Activated CD4-positive, alpha-beta T cell treated with anti-CD3 and anti-CD28 coated beads, Interleukin-2, amount 50 U/mL, for 16 hours (primary cell): ENCODE data around the gene MRPL39.
A peak's percentile ranks its signal among the peaks of the same experiment; 100 is the strongest.

Experiments
- DNase-seq: peaks from one replicate; pipeline ENCODE4 v3.0.0-alpha.2; 2020

Gene MRPL39

GRCh38 chr21:25566645-25567044 is 40.6 kb downstream of the MRPL39 start:
- no peak for DNase-seq

- DNase-seq: no peak
Observed at GRCh38 chr21:25565272-25566211, 41.7 kb downstream of the MRPL39 start.

GRCh38 chr21:25564349-25564948 is 42.8 kb downstream of the MRPL39 start:
- DNase-seq: no peak

GRCh38 chr21:25563361-25564116 is 43.7 kb downstream of the MRPL39 start:
- peak; percentile 77 for DNase-seq

DNA sequence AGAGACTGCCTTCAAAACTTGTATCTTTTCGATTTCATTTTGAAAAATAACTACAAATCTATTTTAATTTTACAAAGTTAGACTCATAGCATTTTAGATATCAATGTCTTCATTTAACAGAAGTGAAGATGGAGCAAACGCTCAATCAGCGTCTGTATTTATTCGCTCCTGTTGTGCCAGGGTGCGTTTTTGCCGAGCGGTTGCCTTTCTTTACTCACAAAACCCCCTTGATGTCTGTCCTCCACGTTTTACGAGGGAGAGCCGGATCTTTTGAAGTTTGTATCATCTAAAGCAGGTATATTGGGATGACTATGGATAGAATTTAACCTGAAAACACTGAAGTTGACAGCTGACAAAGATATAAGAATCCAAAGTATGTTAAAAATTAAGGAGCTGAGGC is 44.6 kb downstream of the MRPL39 start:
- no peak for DNase-seq

DNA sequence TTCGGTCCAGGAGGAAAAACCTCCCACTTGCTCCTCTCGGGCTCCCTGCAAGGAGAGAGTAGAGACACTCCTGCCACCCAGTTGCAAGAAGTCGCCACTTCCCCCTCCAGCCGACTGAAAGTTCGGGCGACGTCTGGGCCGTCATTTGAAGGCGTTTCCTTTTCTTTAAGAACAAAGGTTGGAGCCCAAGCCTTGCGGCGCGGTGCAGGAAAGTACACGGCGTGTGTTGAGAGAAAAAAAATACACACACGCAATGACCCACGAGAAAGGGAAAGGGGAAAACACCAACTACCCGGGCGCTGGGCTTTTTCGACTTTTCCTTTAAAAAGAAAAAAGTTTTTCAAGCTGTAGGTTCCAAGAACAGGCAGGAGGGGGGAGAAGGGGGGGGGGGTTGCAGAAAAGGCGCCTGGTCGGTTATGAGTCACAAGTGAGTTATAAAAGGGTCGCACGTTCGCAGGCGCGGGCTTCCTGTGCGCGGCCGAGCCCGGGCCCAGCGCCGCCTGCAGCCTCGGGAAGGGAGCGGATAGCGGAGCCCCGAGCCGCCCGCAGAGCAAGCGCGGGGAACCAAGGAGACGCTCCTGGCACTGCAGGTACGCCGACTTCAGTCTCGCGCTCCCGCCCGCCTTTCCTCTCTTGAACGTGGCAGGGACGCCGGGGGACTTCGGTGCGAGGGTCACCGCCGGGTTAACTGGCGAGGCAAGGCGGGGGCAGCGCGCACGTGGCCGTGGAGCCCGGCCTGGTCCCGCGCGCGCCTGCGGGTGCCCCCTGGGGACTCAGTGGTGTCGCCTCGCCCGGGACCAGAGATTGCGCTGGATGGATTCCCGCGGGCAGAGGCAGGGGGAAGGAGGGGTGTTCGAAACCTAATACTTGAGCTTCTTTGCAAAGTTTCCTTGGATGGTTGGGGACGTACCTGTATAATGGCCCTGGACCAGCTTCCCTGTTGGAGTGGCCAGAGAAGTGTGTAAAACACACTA is 45.3 kb downstream of the MRPL39 start:
- peak; percentile 92 for DNase-seq

DNA sequence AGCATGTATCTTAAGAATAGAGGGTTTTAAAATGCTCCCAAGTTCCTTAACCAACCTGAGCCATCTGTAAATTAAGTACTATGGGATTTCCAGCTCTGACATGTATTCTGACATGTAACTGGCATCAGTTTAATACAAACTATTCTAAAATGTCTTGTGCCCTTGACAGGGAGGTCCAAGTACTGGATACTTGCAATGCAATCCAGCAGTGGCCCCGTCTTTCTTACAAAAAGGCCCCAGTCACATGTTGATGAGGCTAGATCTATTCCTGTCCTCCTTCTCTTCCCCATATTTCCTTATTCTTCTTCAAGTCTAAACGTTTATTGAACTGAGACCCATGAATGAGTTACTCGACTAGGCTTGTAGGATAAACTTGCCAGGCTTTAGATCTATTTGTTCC is 46.4 kb downstream of the MRPL39 start:
- no peak for DNase-seq

DNA sequence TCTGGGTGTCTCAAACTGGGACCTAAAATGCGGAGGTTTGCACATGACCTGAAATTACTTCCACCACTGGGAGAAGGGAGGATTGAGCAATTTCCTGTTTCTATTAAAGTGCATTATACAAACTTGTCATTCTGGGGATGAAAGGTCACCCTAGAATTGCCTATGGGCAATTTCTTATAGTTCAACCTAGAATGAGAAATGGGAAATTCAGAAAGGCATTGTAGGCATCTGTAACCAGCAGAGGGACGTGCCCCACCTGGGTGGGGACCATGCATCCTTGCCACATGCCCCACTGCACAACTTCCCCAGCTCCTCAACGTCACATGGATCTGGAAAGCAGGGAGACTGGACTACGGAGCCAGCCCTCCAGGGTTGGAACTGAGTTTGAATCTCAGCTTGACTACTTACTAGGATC is 47.0 kb downstream of the MRPL39 start:
- DNase-seq: no peak

DNA sequence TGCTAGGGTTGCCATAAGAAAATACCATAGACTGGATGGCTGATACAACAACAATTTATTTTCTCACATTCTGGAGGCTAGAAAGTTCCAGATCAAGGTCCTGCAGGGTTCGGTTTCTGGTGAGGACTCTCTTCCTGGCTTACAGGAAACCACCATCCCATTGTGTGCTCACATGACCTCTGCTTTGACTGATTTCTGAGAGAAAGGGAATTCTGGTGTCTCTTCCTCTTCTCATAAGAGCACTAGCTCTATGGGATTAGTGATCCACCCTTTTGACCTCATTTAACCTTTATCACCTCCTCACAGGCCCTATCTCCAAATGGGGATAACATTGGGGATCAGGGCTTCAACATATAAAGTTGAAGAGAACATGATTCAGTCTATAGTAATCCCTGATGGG is 47.5 kb downstream of the MRPL39 start:
- no peak for DNase-seq

DNA sequence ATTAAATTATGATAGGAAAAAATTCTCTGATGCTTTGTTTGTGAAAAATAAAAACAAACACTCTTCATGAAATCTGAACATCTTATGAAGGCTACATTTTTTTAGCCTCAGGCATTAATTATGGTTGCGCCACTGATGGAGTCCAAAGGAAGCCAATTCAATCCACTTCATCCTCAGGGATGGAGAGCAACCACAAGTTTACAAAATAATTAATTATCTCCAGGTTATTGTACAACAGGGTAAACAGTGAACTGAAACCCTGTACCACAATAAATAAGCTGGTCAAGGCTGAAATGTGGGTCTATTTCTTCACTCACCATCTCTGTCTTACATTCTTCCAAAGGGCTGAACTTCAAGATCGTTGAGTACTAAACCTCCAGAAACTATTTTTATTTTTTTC is 49.2 kb downstream of the MRPL39 start:
- no peak for DNase-seq

GRCh38 chr21:25557180-25557579 is 50.1 kb downstream of the MRPL39 start:
- peak; percentile 36 for DNase-seq

GRCh38 chr21:25556091-25556490 is 51.2 kb downstream of the MRPL39 start:
- DNase-seq: peak; percentile 54

DNA sequence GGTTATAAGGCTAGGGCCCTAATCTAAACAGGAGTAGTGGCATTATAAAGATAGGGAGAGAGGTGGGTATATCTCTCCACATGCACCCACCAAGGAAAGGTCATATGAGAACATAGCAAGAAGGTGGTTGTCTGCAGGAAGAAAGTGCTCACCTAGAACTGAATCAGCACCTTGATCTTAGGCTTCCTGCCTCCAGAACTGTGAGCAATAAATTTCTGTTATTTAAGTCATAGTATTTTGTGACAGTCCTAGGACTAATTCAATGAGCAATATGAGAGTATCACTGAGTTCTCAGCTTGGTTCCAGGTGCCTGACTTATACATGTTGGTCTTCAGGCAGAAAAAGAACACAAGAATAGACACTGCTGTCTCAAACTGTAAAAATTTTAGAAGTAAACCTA is 51.8 kb downstream of the MRPL39 start:
- peak; percentile 21 for DNase-seq

DNA sequence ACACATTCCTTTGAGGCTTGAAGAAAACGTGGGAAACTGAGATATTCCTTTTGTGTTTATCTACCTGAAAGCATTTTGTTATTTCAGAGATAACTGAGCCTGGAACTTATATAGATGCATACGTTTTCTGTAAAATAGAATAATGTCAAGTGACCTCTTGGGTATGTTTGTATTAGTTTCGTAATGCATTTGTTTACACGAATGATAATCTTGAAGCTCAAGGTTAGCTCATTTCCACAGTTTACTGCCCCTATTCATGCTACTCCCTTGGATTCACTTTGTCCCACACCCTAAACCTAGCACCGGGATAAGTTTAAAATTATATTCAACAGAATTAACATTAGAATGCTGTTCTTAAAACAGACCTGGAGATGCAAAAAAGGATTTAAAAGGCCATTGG is 54.4 kb downstream of the MRPL39 start:
- DNase-seq: no peak

GRCh38 chr21:25551569-25551968 is 55.7 kb downstream of the MRPL39 start:
- DNase-seq: peak; percentile 47

DNA sequence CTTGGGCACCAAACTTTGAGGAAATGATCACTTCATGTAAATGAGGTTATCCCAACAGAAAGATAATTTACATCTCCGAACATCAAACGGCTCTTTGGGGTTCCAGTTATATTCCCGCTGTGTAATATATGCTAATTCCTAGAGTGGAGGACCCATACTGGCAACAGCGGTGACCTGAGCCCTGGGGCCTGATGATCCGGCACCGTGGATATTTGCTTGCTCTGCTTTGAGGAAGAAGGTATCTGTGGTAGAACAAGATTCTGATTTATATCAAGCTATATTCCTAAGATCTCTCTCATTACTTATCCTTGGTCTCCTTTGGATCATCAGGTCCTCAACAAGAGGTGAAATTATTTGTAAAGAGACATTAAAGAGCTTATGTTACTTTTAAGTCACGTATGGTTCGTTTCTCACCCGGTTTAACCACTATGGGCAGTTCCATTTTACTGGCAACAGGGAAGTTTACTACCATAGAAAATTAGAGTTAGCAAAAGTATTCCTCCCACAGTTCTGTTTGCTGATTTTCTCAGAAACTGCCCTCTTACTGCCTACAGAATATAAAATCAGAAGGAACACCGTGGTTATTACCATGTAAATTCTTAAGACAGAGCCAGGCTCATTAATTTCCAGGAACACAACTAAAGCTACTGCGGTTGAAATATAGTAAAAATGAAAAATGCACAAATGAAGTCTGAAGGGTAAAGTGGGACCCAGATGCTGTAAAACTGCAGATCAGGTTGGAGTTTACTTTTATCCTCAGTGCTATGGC is 56.7 kb downstream of the MRPL39 start:
- peak; percentile 59 for DNase-seq

DNA sequence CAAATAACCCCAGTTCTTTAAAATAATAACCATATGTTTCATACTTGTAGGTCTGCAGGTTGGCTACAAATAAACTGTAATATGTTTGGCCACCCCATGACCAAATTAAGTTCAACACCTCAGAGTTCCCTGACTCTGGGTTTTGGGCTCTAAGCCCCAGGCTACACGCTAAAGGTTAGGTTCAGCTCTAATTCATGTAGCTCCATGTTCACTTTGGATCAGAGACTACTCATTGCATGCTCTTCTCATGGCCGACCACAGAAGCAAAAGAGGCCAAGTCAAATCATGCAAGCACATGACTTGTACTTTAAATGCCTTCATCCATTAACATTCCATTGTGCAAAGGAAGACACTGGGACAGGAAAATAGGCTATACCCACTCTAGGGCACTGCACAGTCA is 66.2 kb downstream of the MRPL39 start:
- DNase-seq: no peak

- no peak for DNase-seq
Observed at GRCh38 chr21:25539606-25540005, 67.7 kb downstream of the MRPL39 start.

GRCh38 chr21:25537174-25537573 is 70.1 kb downstream of the MRPL39 start:
- no peak for DNase-seq

GRCh38 chr21:25536752-25537151 is 70.5 kb downstream of the MRPL39 start:
- DNase-seq: no peak

DNA sequence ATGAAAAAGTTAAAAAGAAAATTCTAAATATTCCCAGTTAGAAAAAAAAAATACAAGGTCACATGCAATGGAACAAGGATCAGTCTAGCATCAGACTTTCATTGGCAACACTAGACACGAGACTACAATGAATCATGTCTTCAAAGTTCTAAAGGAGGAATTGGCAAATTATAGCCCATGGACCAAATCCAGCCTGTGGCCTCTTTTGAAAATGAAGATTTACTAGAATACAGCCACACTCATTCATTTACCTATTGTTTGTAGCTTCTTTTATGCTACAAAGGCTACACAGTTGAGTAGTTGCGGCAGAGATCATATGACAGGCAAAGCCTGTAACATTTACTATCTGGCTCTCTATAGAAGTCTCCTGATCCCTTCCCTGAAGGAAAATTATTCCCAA is 71.4 kb downstream of the MRPL39 start:
- no peak for DNase-seq
